ENCODE measurements around the gene BTNL9. TPM values are rescaled to one million over a fixed set of nuclear protein-coding genes. Genes with fewer than 3 reads are reported as not detected.

The BTNL9 gene
- total RNA-seq, 1 donor from 2014 or later: 38.9 TPM

- no peak for DNase-seq
- intact Hi-C loops (cut with DNase I): no loop called here
- no peak for ATAC-seq (ENCODE audit: poor library complexity)
Measured at GRCh38 chr5:181109489-181110013, 69.5 kb downstream of the BTNL9 start.

GRCh38 chr5:181111010-181111409, 70.9 kb downstream of the BTNL9 start:
- intact Hi-C loops (cut with DNase I): no loop called here
- no peak for ATAC-seq (ENCODE audit: poor library complexity)
- no peak for DNase-seq

Small RNA genes lying within 50 kb of the gene (microRNA-seq; reads per million reads assigned to microRNA genes)
- gene MIR8089: not detected

Other genes with a start within 250 kb of the BTNL9 start
- 66.2 TPM for gene MGAT1, start 237.5 kb upstream of the BTNL9 start, total RNA-seq
- 16.6 TPM for gene ZFP62, start 179.0 kb upstream of the BTNL9 start, total RNA-seq
- gene BTNL8, start 141.1 kb upstream of the BTNL9 start, total RNA-seq: not detected
- gene BTNL3, start 51.4 kb upstream of the BTNL9 start, total RNA-seq: not detected
- not detected for gene OR2V1, start 90.9 kb downstream of the BTNL9 start, total RNA-seq
- not detected for gene OR2V2, start 107.3 kb downstream of the BTNL9 start, total RNA-seq
- gene TRIM7, start 164.9 kb downstream of the BTNL9 start, total RNA-seq: 10.8 TPM
- gene TRIM41, start 183.0 kb downstream of the BTNL9 start, total RNA-seq: 20.7 TPM
- gene RACK1, start 203.6 kb downstream of the BTNL9 start, total RNA-seq: 577 TPM
- 9.3 TPM for gene TRIM52, start 220.9 kb downstream of the BTNL9 start, total RNA-seq

Measured in Right ventricle myocardium superior (tissue), 1 donor.